Measurements from ENCODE around the gene AGO1. TPM values are rescaled to one million over a fixed set of nuclear protein-coding genes. Genes with fewer than 3 reads are reported as not detected.

The AGO1 gene
- total and polyA plus RNA-seq, 2 of the 13 experiments (the other 11 are each of a cell fraction or from before 2014, with no cell fraction given) = 9.2 to 18.6 TPM

- in situ Hi-C loops (cut with HindIII; ENCODE audit: extremely low pct_ligation_motif_present, low pct_unique_long_range_greater_than_20kb) (no loop called here), intact Hi-C loops (cut with micrococcal nuclease; ENCODE audit: unreplicated experiment) (no loop called here)
- H4K20me1 ChIP-seq (ENCODE audit: insufficient read depth, low read length) = no peaks in the 10 kb centered on the region; the same call in 1 of the 2 replicates
- no peaks in the 10 kb centered on the region for H3K27me3 ChIP-seq (ENCODE audit: control insufficient read depth in 1 of 2, insufficient read depth in 2 of 2, low read length in 2 of 2)
- no TSS peak for BruUV-seq (replicated peaks)
- H3K4me1 ChIP-seq (ENCODE audit: insufficient read depth, low read length) = no peaks in the 10 kb centered on the region
- no peak overlapping the region for H3K4me2 ChIP-seq (ENCODE audit: low read depth, low read length)
- DNase-seq (ENCODE audit: low spot score) (no peak), ATAC-seq (no peak), FAIRE-seq (no peak)
- H3K27ac ChIP-seq (ENCODE audit: extremely low read length, insufficient read depth, low read length) = no peak overlapping the region
- H3K36me3 ChIP-seq (replicated peaks in 1 of 2; ENCODE audit: control insufficient read depth in 1 of 2, insufficient read depth in 2 of 2, low read length in 2 of 2) = peaks cover 4 to 14% of the 10 kb centered on the region in 2 experiments
- H2AFZ ChIP-seq (ENCODE audit: low read length) = no peak overlapping the region
- 46% methylated on average over 2 of the region's 2 CpGs for WGBS (ENCODE audit: low lambda C conversion rate)
- H3K9me3 ChIP-seq (ENCODE audit: low read length) = no peaks in the 10 kb centered on the region
- CTCF ChIA-PET (ENCODE audit: low intra/inter-chr PET ratio, low total read pairs) = no interaction called here
- POLR2A ChIA-PET = no interaction called here
- H3K79me2 ChIP-seq (ENCODE audit: insufficient read depth, low read length) = no peaks in the 10 kb centered on the region
- TF ChIP-seq HNRNPLL (IDR thresholded peaks at IDR 0.05; ENCODE audit: low read depth, low read length, poor library complexity, severe bottlenecking) = no peak
- TF ChIP-seq, protein P1, sequence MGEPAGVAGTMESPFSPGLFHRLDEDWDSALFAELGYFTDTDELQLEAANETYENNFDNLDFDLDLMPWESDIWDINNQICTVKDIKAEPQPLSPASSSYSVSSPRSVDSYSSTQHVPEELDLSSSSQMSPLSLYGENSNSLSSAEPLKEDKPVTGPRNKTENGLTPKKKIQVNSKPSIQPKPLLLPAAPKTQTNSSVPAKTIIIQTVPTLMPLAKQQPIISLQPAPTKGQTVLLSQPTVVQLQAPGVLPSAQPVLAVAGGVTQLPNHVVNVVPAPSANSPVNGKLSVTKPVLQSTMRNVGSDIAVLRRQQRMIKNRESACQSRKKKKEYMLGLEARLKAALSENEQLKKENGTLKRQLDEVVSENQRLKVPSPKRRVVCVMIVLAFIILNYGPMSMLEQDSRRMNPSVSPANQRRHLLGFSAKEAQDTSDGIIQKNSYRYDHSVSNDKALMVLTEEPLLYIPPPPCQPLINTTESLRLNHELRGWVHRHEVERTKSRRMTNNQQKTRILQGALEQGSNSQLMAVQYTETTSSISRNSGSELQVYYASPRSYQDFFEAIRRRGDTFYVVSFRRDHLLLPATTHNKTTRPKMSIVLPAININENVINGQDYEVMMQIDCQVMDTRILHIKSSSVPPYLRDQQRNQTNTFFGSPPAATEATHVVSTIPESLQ (CRISPR knock-in tag; conservative IDR thresholded peaks at IDR 0.05) = no peak
- TF ChIP-seq RAD51 (IDR thresholded peaks at IDR 0.05; ENCODE audit: borderline replicate concordance) = no peak
- TF ChIP-seq, protein P2, sequence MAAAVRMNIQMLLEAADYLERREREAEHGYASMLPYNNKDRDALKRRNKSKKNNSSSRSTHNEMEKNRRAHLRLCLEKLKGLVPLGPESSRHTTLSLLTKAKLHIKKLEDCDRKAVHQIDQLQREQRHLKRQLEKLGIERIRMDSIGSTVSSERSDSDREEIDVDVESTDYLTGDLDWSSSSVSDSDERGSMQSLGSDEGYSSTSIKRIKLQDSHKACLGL (CRISPR knock-in tag; IDR thresholded peaks at IDR 0.05) = no peak
- no peak for TF ChIP-seq ZNF407 (CRISPR knock-in tag; IDR thresholded peaks at IDR 0.05; ENCODE audit: not compliant biosample characterization)
- TF ChIP-seq, protein P3, sequence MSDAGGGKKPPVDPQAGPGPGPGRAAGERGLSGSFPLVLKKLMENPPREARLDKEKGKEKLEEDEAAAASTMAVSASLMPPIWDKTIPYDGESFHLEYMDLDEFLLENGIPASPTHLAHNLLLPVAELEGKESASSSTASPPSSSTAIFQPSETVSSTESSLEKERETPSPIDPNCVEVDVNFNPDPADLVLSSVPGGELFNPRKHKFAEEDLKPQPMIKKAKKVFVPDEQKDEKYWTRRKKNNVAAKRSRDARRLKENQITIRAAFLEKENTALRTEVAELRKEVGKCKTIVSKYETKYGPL (CRISPR knock-in tag; IDR thresholded peaks at IDR 0.05) = no peak
- no peak for TF ChIP-seq TOPORS (CRISPR knock-in tag; IDR thresholded peaks at IDR 0.05)
- H3K4me3 ChIP-seq (replicated peaks in 1 of 3; ENCODE audit: insufficient read depth in 1 of 3, low read depth in 2 of 3, low read length in 3 of 3) = no peak overlapping the region
- no peak overlapping the region for H3K9ac ChIP-seq (ENCODE audit: insufficient read depth, low read depth, low read length)
Observed at GRCh38 chr1:35852241-35852640, 30.8 kb upstream of the AGO1 start.
